CD4-positive, alpha-beta T cell treated with Interleukin-2 at 100 ng/mL for 4 hours (primary cell): ENCODE measurements around the gene TMEM19.
"Not testable (repeated sequence)": the region's sequence is repeated elsewhere in the genome, so short reads cannot be mapped to it uniquely, and the experiment has no call there.

Experiments used
- DNase-seq: peaks from one replicate; pipeline ENCODE4 v3.0.0-alpha.2; 2020; ENCODE audit warnings: low spot score

TMEM19 gene

GRCh38 chr12:71665090-71665463 is 20.8 kb upstream of the TMEM19 start:
- DNase-seq, result no peak

GRCh38 chr12:71666259-71666658 is 19.6 kb upstream of the TMEM19 start:
- no peak for DNase-seq

GRCh38 chr12:71671311-71671710 is 14.6 kb upstream of the TMEM19 start:
- no peak for DNase-seq

- no peak for DNase-seq
Measured at GRCh38 chr12:71671816-71672215, 14.1 kb upstream of the TMEM19 start.

GRCh38 chr12:71682466-71682865 is 3.4 kb upstream of the TMEM19 start:
- DNase-seq, result no peak

GRCh38 chr12:71683633-71684032 is 2.2 kb upstream of the TMEM19 start:
- DNase-seq, result no peak

- peak; percentile 53 for DNase-seq
Measured at GRCh38 chr12:71684081-71684480, 1.8 kb upstream of the TMEM19 start.

GRCh38 chr12:71685312-71685906 is 473 bp upstream of the TMEM19 start:
- no peak for DNase-seq

- DNase-seq, result no peak
Measured at GRCh38 chr12:71686658-71687025, 760 bp downstream of the TMEM19 start.

GRCh38 chr12:71687172-71687571 is 1.3 kb downstream of the TMEM19 start:
- DNase-seq, result not testable (repeated sequence)

GRCh38 chr12:71688961-71689570 is 3.2 kb downstream of the TMEM19 start:
- no peak for DNase-seq

GRCh38 chr12:71691504-71692129 is 5.7 kb downstream of the TMEM19 start:
- DNase-seq, result no peak

- DNase-seq, result no peak
Measured at GRCh38 chr12:71693126-71693525, 7.2 kb downstream of the TMEM19 start.

GRCh38 chr12:71693651-71694050 is 7.8 kb downstream of the TMEM19 start:
- DNase-seq, result not testable (repeated sequence)

GRCh38 chr12:71694099-71694820 is 8.4 kb downstream of the TMEM19 start:
- DNase-seq, result no peak

GRCh38 chr12:71695782-71696181 is 9.9 kb downstream of the TMEM19 start:
- DNase-seq, result no peak

- not testable (repeated sequence) for DNase-seq
Measured at GRCh38 chr12:71702181-71702580, 16.3 kb downstream of the TMEM19 start.

GRCh38 chr12:71702590-71702989 is 16.7 kb downstream of the TMEM19 start:
- no peak for DNase-seq

GRCh38 chr12:71703206-71703605 is 17.3 kb downstream of the TMEM19 start:
- DNase-seq, result no peak

GRCh38 chr12:71704920-71705319 is 19.0 kb downstream of the TMEM19 start:
- DNase-seq, result no peak

GRCh38 chr12:71708658-71709057 is 22.8 kb downstream of the TMEM19 start:
- no peak for DNase-seq

GRCh38 chr12:71710276-71711125 is 24.6 kb downstream of the TMEM19 start:
- no peak for DNase-seq
